Hippocampal formation (tissue), 2 donors: Measurements from ENCODE around the gene LRBA.
"Not testable (repeated sequence)": the region's sequence is repeated elsewhere in the genome, so short reads cannot be mapped to it uniquely, and the experiment has no call there.

Experiments used
- DNase-seq, 2 donors: peaks; one replicate each; lab custom pipeline; 2025; lab: John Stamatoyannopoulos, UW

Gene LRBA

GRCh38 chr4:151014521-151015458, at the start of gene LRBA:
LRBA (minus strand) TSS chr4:151015284; CDS start chr4:151014642, 642 bp downstream.
- peak; percentile 30 to 72 for DNase-seq

GRCh38 chr4:151063143-151063542, 48.1 kb upstream of the LRBA start:
- not testable (repeated sequence) for DNase-seq

- DNase-seq = no peak
These were observed 40.5 kb upstream of the LRBA start for GRCh38 chr4:151055539-151055938.

- no peak for DNase-seq
These were observed 37.7 kb upstream of the LRBA start for GRCh38 chr4:151052785-151053184.

- no peak for DNase-seq
These were observed 34.4 kb upstream of the LRBA start for GRCh38 chr4:151049430-151049884.

- no peak for DNase-seq
These were observed 33.8 kb upstream of the LRBA start for GRCh38 chr4:151048913-151049312.

- DNase-seq = no peak
These were observed 31.5 kb upstream of the LRBA start for GRCh38 chr4:151046609-151047008.

GRCh38 chr4:151045907-151046306, 30.8 kb upstream of the LRBA start:
- DNase-seq = no peak

- DNase-seq = no peak
These were observed 28.9 kb upstream of the LRBA start for GRCh38 chr4:151043803-151044515.

GRCh38 chr4:151039733-151040132, 24.6 kb upstream of the LRBA start:
- no peak for DNase-seq

GRCh38 chr4:151038452-151039157, 23.5 kb upstream of the LRBA start:
- no peak for DNase-seq

GRCh38 chr4:151035911-151036310, 20.8 kb upstream of the LRBA start:
- DNase-seq = no peak

GRCh38 chr4:151035328-151035727, 20.2 kb upstream of the LRBA start:
- DNase-seq = no peak

GRCh38 chr4:151034829-151035228, 19.7 kb upstream of the LRBA start:
- DNase-seq = no peak

GRCh38 chr4:151031831-151032605, 16.9 kb upstream of the LRBA start:
- no peak for DNase-seq

GRCh38 chr4:151029537-151029936, 14.5 kb upstream of the LRBA start:
- DNase-seq = no peak

GRCh38 chr4:151029006-151029405, 13.9 kb upstream of the LRBA start:
- DNase-seq = not testable (repeated sequence)

- no peak for DNase-seq
These were observed 10.7 kb upstream of the LRBA start for GRCh38 chr4:151025759-151026158.

- DNase-seq = no peak
These were observed 7.5 kb upstream of the LRBA start for GRCh38 chr4:151022586-151022985.

- DNase-seq = no peak
These were observed 6.7 kb upstream of the LRBA start for GRCh38 chr4:151021637-151022334.
